SW 1271 (cell line): ENCODE data around the gene PPM1L.

Experiments used
- DNase-seq, 2 experiments: peaks; one replicate each; lab custom pipeline; 2025; lab: John Stamatoyannopoulos, UW

The PPM1L gene

DNA sequence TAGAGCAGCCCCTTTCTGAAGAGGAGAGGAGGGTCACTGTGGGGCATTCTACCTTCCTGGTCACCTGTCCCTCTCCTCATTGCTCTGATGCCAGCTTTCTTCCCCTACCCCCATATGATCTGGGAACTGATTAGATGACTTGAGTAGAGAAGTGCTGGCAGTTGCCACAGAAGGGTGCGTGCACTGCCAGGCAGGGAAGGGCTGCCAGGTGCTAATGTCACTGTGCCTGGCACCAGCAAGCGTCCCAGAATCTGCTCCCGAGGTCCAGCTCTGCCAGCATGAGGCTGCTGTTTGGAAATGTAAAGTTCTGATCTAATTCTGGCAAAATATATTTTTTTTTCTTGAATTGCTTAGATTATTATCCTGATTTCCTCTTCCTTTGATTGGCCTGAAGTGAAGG, 52.8 kb downstream of the PPM1L start:
- DNase-seq = no peak

GRCh38 chr3:160809453-160809852, 53.4 kb downstream of the PPM1L start:
- DNase-seq = no peak

DNA sequence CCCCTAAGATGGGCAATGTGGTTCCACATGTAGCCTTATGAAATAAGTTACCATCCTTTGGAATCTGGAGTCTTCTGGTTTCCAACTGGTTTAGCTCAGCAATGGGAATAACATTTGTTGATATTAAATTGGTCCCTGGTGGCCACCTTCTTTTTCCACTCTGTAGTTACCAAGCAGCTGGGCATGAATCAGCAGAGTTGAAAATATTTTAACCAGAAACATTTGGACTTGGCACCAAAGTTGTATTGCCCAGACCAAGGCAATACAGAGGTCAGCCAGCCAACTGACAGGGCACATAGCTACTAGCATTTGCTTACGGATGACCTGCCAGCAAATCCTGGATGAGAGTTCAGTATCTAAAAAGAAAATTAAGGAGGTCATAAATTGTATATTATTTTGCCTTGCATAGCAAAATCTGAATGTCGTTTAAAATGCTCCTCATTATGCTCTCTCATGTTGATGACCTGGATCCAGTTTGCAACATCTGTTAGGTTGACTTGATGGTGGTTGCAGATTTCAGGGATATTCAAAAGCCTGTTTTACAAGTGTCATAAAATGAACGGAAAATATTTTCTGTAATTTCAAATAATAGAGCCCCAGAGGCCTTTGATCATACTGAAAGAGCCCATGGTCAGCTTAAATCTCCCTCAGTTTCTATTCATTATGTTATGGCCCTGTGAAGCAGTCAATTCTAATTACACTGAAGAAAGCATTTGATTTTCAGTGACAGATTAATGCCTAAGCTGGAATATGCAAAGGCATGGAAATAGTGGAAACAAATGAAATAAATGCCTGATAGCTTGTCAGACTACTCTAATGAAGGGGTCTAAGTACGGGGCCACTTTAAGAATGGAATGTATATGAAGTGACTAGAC, 54.6 kb downstream of the PPM1L start:
- no peak for DNase-seq

DNA sequence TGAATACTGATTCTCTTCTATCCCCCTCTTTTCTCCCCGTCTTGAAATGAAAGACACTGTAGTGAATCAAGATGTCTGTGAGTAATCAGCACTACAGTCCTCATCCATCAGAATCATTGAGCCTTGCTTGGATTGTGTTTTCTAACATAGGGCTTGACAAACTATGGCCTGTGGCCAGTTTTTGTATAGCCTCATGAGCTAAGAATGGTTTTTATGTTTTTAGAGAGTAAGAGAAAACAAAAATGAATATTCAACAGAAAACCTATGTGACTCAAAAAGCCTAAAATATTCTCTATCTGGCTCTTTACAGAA, 55.2 kb downstream of the PPM1L start:
- no peak for DNase-seq

- no peak for DNase-seq
Observed at GRCh38 chr3:160812304-160812703, 56.3 kb downstream of the PPM1L start.

- DNase-seq = no peak
Observed at GRCh38 chr3:160815280-160815679, 59.2 kb downstream of the PPM1L start.

DNA sequence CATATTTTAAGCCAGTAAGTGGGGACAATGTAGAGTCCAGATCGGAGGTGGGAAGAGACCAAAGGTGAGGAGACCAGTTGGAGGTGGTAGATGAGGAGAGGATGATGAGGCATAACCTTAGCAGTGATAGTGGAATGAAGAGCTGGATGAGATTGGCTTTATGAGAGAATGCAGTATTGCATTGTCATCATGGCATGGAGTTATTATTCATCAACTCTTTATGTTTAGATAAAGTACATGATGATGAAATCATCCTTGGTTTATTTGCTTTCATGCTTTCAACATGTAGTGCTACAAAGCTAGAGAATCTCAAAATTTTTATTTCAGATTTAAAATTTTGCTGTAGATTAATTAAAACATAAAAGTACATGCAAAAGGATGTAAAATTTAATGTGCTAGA, 64.0 kb downstream of the PPM1L start:
- no peak for DNase-seq

- DNase-seq = no peak
Observed at GRCh38 chr3:160820430-160820829, 64.4 kb downstream of the PPM1L start.

GRCh38 chr3:160822936-160823335, 66.9 kb downstream of the PPM1L start:
- DNase-seq = no peak

GRCh38 chr3:160825311-160825800, 69.3 kb downstream of the PPM1L start:
- no peak for DNase-seq

DNA sequence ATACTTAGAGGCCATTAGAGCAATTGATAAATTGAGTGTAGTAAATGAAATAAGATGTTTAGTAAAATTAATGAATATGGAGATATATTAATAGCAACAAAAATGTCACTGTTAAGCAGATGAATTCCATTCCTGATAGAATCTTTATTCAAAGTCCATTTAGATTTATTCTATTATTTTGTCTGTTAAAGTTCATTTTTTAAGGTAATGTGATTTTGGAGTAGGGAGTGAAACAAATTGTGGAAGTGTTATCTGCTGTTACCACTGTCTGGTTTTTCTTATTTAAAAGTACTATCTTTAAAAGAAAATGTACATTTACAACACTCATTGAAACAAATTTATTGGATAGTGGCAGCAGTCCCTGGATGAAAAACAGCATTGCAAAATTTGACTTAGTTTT, 70.4 kb downstream of the PPM1L start:
- DNase-seq = no peak

DNA sequence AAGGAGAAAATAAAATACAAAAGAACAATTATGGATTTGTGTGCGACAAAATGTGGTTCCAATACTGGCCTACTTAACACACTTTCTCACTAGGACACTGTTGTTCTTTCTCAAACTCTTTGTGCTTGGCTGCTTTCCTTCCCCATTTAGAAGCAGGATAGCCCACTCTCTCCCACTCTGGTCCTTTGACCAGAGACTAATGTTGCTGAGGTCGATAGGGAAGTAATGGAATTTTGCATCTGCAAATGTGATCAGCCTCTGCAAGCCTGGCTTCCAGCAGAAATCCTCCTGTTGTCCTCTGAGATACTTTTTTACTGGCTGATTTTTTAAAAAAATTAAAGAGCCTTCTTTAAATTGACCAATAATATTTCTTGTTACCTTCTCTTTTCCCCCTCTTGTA, 71.0 kb downstream of the PPM1L start:
- DNase-seq = no peak

- DNase-seq = no peak
Observed at GRCh38 chr3:160827516-160827915, 71.5 kb downstream of the PPM1L start.

DNA sequence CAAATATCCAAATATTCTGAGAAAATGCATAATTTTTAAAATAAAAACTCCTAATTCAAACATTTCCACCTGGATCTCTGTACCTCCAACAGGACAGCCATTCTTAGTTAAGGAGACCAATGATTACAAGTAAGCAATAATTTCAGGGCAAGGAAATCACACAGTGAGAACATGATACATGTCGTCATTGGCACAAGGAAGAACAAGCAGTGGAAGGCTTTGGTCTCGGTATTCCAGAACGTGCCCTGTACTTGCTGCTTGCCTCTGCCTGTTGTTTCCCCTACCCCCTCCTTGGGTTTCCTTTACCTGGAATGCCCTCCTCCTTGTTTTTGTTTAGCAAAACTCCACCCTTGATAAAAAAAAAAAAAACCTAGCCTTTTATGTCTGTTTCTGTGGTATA, 72.8 kb downstream of the PPM1L start:
- DNase-seq = no peak

DNA sequence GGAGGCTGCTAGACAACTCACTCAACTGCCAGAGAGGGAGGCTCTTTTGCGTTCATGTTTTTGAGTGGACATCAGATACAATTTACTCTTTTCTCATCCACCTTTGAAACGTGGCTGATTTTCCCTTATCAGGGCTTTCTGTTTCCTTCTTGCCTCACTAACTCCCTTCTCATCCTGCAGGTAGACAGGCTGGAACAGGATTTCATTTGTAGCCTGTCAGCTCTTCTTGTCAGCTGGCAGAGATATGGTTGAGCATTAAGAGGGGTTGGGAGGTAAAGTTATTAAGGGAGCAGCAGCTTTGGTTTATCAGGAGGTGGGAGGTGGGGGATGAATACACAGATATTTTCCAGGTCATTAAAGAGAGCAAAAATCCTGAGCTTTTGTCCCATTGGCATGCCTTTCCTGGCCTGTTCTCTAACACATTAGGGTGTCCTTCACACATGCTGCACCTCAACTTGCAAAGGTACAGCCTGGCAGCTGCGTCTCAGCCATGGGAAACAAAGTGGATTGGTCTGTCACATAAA, 73.5 kb downstream of the PPM1L start:
- DNase-seq = no peak

DNA sequence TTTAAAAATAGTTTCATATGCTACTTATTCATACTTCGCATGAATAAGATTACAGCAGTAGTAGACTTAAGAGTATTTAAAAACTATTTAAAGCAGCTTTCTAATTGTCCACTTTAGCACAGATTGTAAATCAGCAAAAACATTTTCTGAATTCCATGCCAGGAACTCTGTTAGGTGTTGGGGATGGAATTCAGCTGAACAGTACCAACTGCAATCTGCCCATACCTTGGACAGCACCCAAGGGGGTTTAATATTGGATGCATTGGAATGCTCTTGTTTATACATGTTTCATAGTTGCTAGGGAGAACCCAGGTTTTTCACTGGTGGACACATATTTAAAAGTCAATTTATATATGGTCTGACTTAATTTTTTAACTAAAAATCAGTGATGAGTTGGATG, 74.8 kb downstream of the PPM1L start:
- DNase-seq = no peak

- no peak for DNase-seq
Observed at GRCh38 chr3:160831401-160831800, 75.4 kb downstream of the PPM1L start.

- no peak for DNase-seq
Observed at GRCh38 chr3:160837394-160837980, 81.5 kb downstream of the PPM1L start.

DNA sequence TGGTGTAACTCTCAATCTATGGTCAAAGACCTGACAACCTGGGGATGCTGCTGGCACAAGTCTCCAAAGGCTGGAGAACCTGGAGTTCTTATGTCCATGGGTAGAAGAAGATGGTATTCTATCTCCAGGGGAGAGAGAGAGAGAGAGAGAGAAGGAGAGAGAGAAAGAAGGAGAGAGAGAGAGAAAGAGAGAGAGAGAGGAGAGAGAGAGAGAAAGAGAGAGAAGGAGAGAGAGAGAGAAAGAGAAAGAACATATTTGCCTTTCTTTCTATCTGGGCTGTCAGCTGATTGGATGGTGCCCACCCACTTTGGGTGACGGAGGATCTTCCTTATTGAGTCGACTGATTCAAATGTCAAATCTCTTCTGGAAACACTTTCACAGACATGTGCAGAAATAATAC, 84.6 kb downstream of the PPM1L start:
- DNase-seq = no peak

DNA sequence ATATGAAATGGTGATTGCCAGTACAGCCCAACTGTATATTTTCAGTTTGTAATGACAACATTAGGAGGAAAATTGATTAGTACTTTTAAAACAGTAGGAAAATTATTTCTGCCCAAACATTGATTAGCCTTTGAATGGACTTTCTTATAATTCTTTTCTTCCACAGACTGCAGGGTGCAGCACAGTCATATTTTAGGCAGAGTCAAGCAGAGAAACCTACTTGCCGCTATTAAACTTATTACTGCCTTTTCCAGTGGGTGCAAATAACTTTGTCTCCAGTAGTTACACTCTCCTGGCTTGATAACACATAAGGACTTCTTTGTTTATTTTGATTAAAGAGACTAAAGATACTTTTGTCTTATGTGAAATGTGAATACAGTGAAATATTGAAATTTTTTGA, 85.4 kb downstream of the PPM1L start:
- no peak for DNase-seq

GRCh38 chr3:160842021-160843005, 86.3 kb downstream of the PPM1L start:
- DNase-seq = no peak

DNA sequence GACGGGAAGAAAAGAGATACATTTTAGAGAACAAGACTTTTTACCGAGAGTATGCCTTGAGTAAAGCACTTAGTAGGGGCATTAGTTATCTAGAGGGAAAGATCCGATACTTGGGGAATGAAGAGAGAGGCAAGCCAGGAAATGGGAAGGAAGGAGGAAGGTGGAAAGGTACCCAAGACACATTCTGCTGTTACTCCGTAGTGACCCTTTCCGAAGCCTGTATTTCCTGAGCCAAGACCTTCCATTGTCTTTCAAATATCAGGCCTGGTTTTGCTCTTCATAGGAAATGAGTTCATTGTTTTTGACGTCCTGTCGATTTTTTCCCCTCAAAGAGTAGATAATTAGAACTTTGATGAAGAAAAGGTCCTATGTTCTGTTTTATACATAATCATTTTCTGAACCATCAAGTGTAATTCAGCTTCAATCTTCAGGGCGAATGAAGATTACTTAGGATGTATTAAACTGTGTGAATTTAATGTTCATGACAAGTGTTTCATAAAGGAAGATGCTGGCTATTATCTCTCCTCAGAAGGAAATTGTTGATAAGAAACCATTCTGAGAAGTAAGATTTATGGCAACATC, 95.7 kb downstream of the PPM1L start:
- no peak for DNase-seq
